Activated naive CD4-positive, alpha-beta T cell treated with anti-CD3 and anti-CD28 coated beads, Interleukin-2, amount 10 ng/mL, durations not matched to agents 7 days and 5 days (primary cell): ENCODE data around the gene PDE9A.

Source experiments
- CTCF ChIA-PET: fragments of 350-600 bp; sonication (Branson Sonifier 250); formaldehyde crosslinking; loops from one replicate; lab custom pipeline; 2021; ENCODE audit warnings: antibody characterized with exemption; lab: Charles Lee
- DNase-seq: peaks from one replicate; pipeline ENCODE4 v3.0.0-alpha.2; 2020
- H3K27ac Mint-ChIP-seq: one replicate; pipeline ENCODE4 v1.8.0; 2021; ENCODE audit warnings: mild to moderate bottlenecking, moderate library complexity, mixed read lengths
- H3K27me3 Mint-ChIP-seq: one replicate; pipeline ENCODE4 v1.8.0; 2021; ENCODE audit warnings: mild to moderate bottlenecking, mixed read lengths
- H3K36me3 Mint-ChIP-seq: one replicate; pipeline ENCODE4 v1.8.0; 2021; ENCODE audit warnings: mixed read lengths
- H3K4me1 Mint-ChIP-seq: one replicate; pipeline ENCODE4 v1.8.0; 2021; ENCODE audit warnings: mixed read lengths
- H3K4me3 Mint-ChIP-seq: one replicate; pipeline ENCODE4 v1.8.0; 2021; ENCODE audit warnings: mild to moderate bottlenecking, moderate library complexity, mixed read lengths
- H3K9me3 Mint-ChIP-seq: one replicate; pipeline ENCODE4 v1.8.0; 2021; ENCODE audit warnings: mixed read lengths

Gene PDE9A

DNA sequence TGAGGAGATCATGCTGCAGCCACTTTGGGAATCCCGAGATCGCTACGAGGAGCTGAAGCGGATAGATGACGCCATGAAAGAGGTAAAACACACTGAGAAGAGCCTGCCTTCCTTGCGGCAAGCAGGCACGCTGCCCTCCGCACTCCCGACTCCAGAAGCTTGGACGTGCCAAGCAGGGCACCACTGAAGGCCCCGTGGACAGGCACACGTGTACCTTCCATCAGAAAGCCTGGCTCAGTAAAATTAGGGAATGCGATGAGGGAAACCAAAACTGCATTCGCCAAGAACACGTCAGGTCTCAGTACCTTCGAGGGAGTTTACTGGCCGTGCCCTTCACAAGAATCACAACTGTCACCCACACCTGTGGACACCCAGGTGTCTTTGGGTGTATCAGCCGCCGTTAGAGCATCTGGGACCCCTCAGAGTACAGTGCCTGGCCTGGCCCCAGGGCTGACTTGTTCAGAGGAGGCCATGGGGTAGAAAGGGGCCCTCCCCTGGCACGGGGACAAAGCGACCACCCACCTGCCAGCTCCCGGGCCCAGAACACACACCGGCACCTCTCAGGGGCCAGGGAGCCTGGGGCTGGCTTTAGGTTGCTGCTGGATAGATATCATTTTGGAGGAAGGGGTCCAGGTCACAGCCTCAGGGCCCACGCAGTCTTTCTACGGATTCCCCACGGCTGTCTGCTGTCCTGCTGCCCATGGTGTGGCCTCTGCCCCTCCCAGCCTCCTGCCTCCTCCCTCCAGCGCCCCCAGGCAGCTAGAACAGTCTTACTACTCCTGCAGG lies 117.5 kb downstream of the PDE9A start:
- CTCF ChIA-PET, result no interaction called here
- no peaks in the 10 kb centered on the region for H3K36me3 Mint-ChIP-seq

DNA sequence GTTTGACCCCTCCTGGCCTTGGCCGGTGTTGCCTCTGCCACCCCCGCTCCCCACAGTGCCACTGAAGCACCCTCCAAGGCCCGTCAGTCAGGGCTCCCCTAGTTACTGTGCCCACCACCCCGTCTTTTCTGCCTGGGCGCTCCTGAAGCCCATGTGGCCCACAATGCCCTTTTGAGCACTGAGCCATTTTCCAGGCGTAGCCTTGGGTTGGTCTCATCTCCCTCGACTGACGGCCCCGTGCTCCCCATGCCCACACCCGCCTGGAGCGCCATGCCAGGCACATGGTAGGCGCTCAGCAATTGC lies 118.0 kb downstream of the PDE9A start:
- DNase-seq, result no peak
- peaks cover 4% of the 10 kb centered on the region for H3K27me3 Mint-ChIP-seq
- H3K4me3 Mint-ChIP-seq, result no peak overlapping the region
- H3K27ac Mint-ChIP-seq, result no peak overlapping the region
- CTCF ChIA-PET, result no interaction called here
- no peaks in the 10 kb centered on the region for H3K4me1 Mint-ChIP-seq
- no peaks in the 10 kb centered on the region for H3K9me3 Mint-ChIP-seq
- no peaks in the 10 kb centered on the region for H3K36me3 Mint-ChIP-seq

More for the DNA sequence above, 117.5 kb downstream of the PDE9A start:
- no peaks in the 10 kb centered on the region for H3K9me3 Mint-ChIP-seq
- no peaks in the 10 kb centered on the region for H3K4me1 Mint-ChIP-seq
- no peak for DNase-seq
- H3K4me3 Mint-ChIP-seq, result no peak overlapping the region
- H3K27me3 Mint-ChIP-seq, result peaks cover 4% of the 10 kb centered on the region
- no peak overlapping the region for H3K27ac Mint-ChIP-seq

DNA sequence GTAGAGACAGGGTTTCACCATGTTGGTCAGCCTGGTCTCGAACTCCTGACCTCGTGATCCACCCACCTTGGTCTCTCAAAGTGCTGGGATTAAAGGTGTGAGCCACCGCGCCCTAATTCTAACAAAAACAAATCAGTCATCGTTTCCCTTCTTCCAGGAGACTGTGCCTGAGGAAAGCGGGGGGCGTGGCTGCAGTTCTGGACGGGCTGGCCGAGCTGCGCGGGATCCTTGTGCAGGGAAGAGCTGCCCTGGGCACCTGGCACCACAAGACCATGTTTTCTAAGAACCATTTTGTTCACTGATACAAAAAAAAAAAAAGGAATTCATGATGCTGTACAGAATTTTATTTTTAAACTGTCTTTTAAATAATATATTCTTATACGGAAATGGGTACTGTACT lies 121.7 kb downstream of the PDE9A start:
- DNase-seq, result no peak
- Mint-ChIP-seq H3K4me3 (no peak overlapping the region), H3K27me3 (peaks cover 15% of the 10 kb centered on the region), H3K4me1 (no peaks in the 10 kb centered on the region), H3K27ac (no peak overlapping the region), H3K36me3 (no peaks in the 10 kb centered on the region), H3K9me3 (no peaks in the 10 kb centered on the region)
- CTCF ChIA-PET, result no interaction called here

DNA sequence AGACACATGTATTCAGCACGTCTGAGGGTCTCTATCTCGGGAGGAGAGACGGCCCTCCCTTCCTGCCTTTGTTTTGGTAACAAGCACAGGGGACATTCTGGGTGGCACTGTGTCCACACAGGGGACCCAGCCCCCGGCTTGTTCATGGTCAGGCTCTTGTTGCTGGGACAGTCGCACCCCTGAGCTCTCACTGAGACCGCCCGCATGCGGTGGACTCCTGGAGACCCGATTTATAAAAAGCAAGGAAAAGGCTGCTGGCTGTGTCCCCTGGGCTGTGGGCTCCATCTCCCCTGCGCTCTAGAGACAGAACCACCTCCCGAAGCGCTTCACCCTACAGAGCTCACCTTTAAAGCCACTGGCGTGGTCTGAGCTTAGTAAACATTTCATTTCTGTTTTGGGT lies 122.5 kb downstream of the PDE9A start:
- no peak overlapping the region for H3K27ac Mint-ChIP-seq

DNA sequence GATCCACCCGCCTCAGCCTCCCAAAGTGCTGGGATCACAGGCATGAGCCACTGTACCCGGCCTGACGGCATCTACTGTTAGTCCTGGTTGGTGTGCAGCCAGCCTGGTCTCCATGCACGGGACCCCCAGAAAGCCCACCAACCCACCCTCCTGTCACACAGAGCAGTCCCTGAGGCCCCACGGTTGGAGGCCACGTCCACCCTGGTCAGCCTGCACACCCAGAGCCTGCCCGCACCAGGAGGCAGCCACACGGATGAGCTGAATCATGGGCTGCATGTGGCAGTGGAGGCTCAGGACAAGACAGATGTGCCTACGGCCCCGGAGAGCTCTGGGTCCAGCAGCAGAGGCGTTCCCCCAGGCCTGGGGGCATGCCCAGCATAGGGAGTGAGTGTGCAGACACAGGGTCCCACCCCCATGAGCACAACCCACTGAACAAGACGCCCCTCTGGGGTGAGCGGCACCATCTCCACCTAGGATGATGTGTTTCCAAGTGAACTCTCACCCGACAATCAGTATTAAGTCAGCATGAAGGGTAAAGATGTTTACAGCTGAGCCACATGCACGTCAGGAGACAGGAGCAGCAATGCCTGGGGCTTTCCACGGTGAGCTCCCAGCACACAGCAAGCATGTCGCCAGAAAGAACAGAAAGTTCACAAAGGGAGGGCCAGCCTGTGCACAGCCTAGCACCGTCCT lies 123.8 kb downstream of the PDE9A start:
- Mint-ChIP-seq H3K27me3 (peaks cover 36% of the 10 kb centered on the region), H3K27ac (no peak overlapping the region), H3K4me3 (no peak overlapping the region), H3K4me1 (peaks cover 16% of the 10 kb centered on the region), H3K36me3 (no peaks in the 10 kb centered on the region), H3K9me3 (no peaks in the 10 kb centered on the region)
- DNase-seq, result no peak
- CTCF ChIA-PET, result no interaction called here

More for the DNA sequence above, 122.5 kb downstream of the PDE9A start:
- H3K9me3 Mint-ChIP-seq, result no peaks in the 10 kb centered on the region
- CTCF ChIA-PET, result no interaction called here
- H3K36me3 Mint-ChIP-seq, result no peaks in the 10 kb centered on the region
- H3K4me1 Mint-ChIP-seq, result peaks cover 4% of the 10 kb centered on the region
- no peak overlapping the region for H3K4me3 Mint-ChIP-seq
- DNase-seq, result no peak
- peaks cover 23% of the 10 kb centered on the region for H3K27me3 Mint-ChIP-seq

DNA sequence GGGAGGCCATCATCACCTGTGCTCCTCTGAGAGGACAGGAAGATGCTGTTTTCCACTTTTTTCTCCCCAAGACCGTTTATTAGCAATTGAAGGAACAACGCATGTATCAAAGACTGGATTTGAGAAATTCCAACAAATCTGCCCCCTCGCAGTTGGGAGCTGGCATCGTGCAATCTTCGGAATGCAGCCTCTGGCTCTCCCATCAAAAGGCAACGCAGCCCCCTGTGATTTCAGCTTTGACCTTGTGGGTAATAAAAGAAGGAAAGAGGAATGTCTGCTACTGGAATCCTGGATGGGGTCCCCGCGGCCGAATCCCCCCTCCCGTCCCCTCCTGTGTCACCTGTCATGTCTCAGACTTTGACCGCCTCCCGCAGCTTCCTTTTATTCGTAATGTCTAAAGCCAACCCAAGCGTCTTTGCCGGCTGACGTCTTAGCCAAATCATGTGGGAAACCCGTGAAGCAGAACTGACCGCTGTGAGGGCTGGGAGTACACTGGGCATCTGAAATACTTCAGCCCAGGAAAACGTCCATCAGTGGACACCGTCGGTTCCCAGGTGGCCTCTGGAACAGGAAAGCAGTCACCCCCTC lies 124.4 kb downstream of the PDE9A start:
- Mint-ChIP-seq H3K4me3 (no peak overlapping the region), H3K27ac (no peak overlapping the region), H3K27me3 (peaks cover 41% of the 10 kb centered on the region), H3K36me3 (no peaks in the 10 kb centered on the region), H3K4me1 (peaks cover 22% of the 10 kb centered on the region), H3K9me3 (no peaks in the 10 kb centered on the region)
- CTCF ChIA-PET, result no interaction called here
- DNase-seq, result no peak

DNA sequence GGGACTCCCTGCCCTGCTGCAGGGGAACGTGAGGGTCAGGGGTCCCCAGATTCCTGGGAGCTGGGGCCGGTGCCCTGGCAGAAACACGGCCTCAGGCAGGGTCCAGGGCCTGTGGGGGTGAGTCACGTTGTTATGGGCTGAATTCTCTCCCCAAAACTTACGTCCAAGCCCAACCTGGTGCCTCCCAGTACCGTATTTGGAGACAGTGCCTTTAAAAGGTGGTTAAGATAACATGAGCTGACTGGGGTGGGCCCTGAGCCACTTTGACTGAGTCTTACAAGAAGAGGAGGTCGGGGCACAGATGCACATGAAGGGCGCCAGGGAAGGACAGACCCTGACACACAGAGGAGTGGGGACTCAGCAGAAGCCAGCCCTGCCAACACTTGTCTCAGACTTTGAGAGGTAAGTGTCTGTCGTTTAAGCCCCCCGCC lies 126.0 kb downstream of the PDE9A start:
- H3K4me1 Mint-ChIP-seq, result peaks cover 38% of the 10 kb centered on the region
- DNase-seq, result no peak
- no peak overlapping the region for H3K4me3 Mint-ChIP-seq
- H3K27me3 Mint-ChIP-seq, result peaks cover 54% of the 10 kb centered on the region
- H3K36me3 Mint-ChIP-seq, result no peaks in the 10 kb centered on the region
- no peak overlapping the region for H3K27ac Mint-ChIP-seq
- CTCF ChIA-PET, result no interaction called here
- H3K9me3 Mint-ChIP-seq, result no peaks in the 10 kb centered on the region

DNA sequence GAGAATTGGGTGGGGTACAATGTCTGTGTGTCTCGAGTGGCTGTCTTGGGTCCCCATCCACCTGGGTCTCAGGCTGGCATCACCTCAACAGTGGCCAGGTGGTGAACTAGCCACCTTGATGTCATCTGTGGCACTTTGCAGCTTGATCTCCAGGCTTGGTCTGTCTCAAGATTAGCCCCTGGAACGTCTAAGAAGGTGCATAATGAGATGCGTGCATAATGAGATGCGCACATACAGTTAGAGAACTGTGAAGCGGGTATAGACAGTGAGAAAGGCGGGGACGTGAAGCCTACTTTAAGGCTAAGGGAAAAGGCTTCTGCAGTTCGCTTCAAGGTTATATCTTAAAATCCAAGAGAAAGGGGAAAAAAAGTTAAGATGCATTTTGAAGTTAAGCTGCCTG lies 127.2 kb downstream of the PDE9A start:
- peaks cover 46% of the 10 kb centered on the region for H3K4me1 Mint-ChIP-seq
- H3K27ac Mint-ChIP-seq, result no peak overlapping the region
- DNase-seq, result no peak
- no peaks in the 10 kb centered on the region for H3K36me3 Mint-ChIP-seq
- H3K4me3 Mint-ChIP-seq, result no peak overlapping the region
- H3K27me3 Mint-ChIP-seq, result peaks cover 51% of the 10 kb centered on the region
- no peaks in the 10 kb centered on the region for H3K9me3 Mint-ChIP-seq
- CTCF ChIA-PET, result no interaction called here

DNA sequence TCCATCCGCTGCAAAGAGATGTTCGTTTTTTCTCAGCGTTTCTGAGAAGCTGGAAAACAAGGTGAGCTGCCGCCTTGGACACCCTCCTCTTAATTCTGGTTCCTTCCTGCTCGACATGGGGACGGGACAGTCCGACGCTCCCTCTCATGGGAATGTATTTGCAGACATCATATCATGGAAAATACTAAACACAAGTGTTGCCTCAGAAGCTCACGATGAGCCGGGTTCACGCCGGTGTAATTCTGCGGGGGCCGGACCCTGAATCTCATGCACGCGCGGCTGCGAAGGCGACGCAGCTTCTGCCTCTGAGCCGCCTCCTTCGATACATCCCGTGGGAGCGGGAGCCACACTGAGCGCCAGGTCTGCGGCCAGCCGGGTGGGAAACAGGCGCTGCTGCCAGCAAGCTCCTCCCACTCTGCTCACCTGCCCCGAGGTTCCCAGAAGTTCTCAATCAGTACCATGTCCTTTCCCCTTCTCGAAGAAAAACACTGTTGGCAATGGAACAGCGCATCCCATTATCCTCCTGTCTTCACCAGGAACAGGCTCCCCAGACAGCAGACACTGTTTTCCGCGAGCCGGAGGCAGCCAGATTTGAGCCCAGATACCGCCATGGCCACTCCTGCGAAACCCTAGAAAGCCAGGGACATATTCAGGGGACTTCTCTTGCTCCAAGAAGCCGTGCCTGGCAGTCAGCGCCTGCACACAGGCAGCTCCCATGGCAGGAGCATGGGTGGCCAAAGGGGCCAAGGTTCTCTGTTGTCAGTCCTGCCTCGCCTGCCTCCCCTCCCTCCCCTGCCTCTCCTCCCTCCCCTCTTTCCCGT lies 127.9 kb downstream of the PDE9A start:
- no peaks in the 10 kb centered on the region for H3K9me3 Mint-ChIP-seq
- CTCF ChIA-PET, result interaction anchor here (0.9 to 1.3 kb wide), 2 partner anchors 34 to 189 kb away, joined by 3 read pairs; no protein-coding TSS in a partner anchor

DNA sequence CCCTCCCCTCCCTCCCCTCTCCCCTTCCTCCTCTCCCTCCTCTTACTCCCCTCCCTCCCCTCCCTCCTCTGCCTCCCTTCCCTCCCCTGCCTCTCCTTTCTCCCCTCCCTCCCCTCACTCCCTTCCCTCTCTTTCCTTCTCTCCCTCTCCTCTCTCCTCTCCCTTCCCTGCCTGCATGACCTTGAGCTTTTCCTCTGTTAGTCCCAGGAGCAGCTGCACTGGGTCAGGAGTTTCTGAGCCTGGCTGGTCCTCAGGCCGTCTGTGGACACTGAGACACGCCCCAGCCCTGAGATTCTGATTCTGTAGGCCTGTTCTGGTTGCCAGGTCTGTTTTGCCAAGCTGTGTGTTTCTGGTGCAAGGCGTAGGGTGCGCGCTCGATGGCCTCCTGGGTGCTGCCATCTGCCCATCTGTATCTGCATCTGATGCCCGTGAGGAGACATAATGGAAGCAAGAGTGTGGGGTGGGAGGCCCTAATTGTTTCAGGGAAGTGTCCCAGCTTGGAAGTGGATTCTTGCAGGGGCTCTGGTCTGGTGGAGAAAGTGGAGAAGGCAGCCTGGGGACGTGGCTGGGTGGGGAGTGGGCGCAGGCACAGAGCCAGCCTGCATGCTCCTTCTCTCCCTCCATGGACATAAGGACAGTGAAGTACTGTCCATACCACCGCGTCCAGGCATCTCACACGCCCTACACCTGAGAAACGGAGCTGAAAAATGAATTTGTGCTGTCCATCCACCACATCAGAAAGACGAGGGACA lies 128.7 kb downstream of the PDE9A start:
- Mint-ChIP-seq H3K27ac (peak overlapping the region; percentile 69), H3K4me1 (peaks cover 49% of the 10 kb centered on the region), H3K9me3 (peaks cover 6% of the 10 kb centered on the region), H3K27me3 (peaks cover 62% of the 10 kb centered on the region), H3K4me3 (no peak overlapping the region), H3K36me3 (peaks cover 2% of the 10 kb centered on the region)
- CTCF ChIA-PET, result interaction anchor here (0.9 to 1.3 kb wide), 2 partner anchors 35 to 190 kb away, joined by 3 read pairs; no protein-coding TSS in a partner anchor
- no peak for DNase-seq

More for the DNA sequence above, 127.9 kb downstream of the PDE9A start:
- H3K4me3 Mint-ChIP-seq, result no peak overlapping the region
- peaks cover 54% of the 10 kb centered on the region for H3K27me3 Mint-ChIP-seq
- H3K36me3 Mint-ChIP-seq, result no peaks in the 10 kb centered on the region
- DNase-seq, result peak; percentile 31
- H3K4me1 Mint-ChIP-seq, result peaks cover 47% of the 10 kb centered on the region
- no peak overlapping the region for H3K27ac Mint-ChIP-seq

DNA sequence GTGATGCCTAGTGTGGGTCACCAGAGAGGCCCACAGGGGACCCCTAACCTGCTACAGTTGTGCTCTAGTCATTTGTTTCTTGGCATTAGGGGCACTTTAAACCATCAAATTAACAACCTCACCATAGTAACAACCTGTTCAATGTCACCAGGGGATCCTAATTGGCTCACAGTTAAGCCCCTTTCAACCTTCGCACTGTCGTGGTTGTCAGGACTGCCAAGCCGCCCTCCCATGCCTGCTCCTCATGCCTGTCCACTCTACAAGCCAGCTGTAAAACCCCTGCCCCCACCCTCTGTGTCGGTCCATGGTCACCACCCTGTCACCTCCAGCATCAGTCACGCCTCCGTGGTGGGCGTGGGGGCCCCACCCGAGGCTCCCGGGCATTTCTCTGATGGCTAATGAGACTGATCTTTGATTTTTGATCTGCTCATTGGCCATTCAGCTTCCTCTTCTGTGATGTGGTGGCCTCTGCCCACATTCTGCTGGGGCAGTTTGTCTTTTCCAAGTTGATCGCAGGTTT lies 129.4 kb downstream of the PDE9A start:
- DNase-seq, result no peak
- H3K4me1 Mint-ChIP-seq, result peaks cover 49% of the 10 kb centered on the region
- no peak overlapping the region for H3K4me3 Mint-ChIP-seq
- CTCF ChIA-PET, result no interaction called here
- peaks cover 6% of the 10 kb centered on the region for H3K9me3 Mint-ChIP-seq
- H3K27ac Mint-ChIP-seq, result peak overlapping the region; percentile 100
- peaks cover 2% of the 10 kb centered on the region for H3K36me3 Mint-ChIP-seq
- peaks cover 66% of the 10 kb centered on the region for H3K27me3 Mint-ChIP-seq

DNA sequence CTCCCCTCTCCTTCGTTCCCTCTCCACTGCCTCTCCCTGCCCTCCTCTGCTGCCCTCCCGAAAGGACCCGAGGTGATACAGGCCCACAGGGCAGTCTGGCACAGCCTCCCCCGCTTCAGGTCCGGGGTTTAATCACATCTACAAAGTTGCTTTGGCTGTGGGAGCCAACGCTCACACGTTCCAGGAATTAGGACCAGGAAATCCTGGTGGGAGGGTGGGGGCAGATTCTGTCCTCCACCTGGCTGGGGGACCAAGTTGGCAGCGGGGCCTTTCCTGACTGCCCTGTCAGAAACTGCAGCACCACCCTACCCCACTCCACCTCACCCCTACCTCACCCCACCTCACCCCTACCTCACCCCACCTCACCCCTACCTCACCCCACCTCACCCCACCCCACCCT lies 130.9 kb downstream of the PDE9A start:
- Mint-ChIP-seq H3K36me3 (peaks cover 2% of the 10 kb centered on the region), H3K4me3 (peak overlapping the region; percentile 78), H3K27me3 (peaks cover 69% of the 10 kb centered on the region), H3K4me1 (peaks cover 49% of the 10 kb centered on the region), H3K27ac (peak overlapping the region; percentile 100), H3K9me3 (peaks cover 6% of the 10 kb centered on the region)
- DNase-seq, result peak; percentile 42
- CTCF ChIA-PET, result no interaction called here

DNA sequence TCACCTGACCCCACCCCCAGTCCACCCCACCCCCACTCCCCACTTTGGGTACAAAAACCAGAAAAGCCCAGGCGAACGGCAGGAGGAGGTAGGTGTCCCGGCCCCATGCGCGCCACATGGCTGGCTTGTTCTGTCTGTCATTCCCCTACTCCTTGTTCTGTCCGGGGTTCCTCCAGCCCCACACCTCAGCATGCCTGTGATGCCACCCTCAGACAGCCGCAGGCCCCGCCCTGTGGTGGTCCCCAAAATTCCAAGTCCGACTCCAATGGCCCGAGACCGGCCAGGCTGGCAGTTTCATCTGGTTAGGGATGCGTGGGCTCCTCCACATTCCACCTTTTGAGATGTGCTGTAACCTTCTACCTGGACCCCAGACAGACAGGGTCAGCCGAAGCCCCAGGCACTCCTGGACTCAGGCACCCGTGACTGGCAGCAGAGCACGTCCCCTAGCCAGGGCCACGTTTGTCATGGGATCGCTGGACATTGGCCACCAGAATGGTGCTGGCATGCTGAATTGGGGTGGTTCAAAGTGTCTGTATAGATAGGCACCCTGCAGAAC lies 131.6 kb downstream of the PDE9A start:
- H3K36me3 Mint-ChIP-seq, result peaks cover 2% of the 10 kb centered on the region
- H3K9me3 Mint-ChIP-seq, result peaks cover 6% of the 10 kb centered on the region
- H3K27me3 Mint-ChIP-seq, result peaks cover 62% of the 10 kb centered on the region
- CTCF ChIA-PET, result no interaction called here
- no peak overlapping the region for H3K4me3 Mint-ChIP-seq
- DNase-seq, result no peak
- peak overlapping the region; percentile 90 for H3K27ac Mint-ChIP-seq
- peaks cover 49% of the 10 kb centered on the region for H3K4me1 Mint-ChIP-seq
